Endothelial cell of umbilical vein (primary cell): ENCODE data around the gene MAML2. TPM values are rescaled to one million over a fixed set of nuclear protein-coding genes. Genes with fewer than 3 reads are reported as not detected.

ENCODE experiments used
- BruUV-seq: library from RNA; stranded (reverse); fragments of 400-500 nt; replicated peaks from 2 replicates; lab custom pipeline; 2021; lab: Mats Ljungman, UMichigan
- CTCF ChIA-PET: fragments of 300-600, 350-600 bp; sonication (Branson Sonifier 250); formaldehyde crosslinking; loops from one replicate; lab custom pipeline; 2021; ENCODE audit warnings: antibody characterized with exemption, inconsistent platforms; lab: Charles Lee
- POLR2A ChIA-PET: fragments of 300-600, 350-600 bp; sonication (Branson Sonifier 250); formaldehyde crosslinking; loops from one replicate; lab custom pipeline; 2021; ENCODE audit warnings: antibody characterized with exemption, inconsistent platforms; lab: Charles Lee
- DNase-seq: peaks from one replicate; pipeline ENCODE4 v3.0.0-alpha.2; 2011; ENCODE audit warnings: low read depth, low spot score
- FAIRE-seq: peaks from 2 replicates; lab custom pipeline; 2011; peaks lifted over from hg19 to GRCh38; lab: Jason Lieb, UNC
- H2AFZ ChIP-seq: 2 replicates; pipeline ENCODE4 v1.6.0; 2012; ENCODE audit warnings: low read depth, low read length, control low read depth, inconsistent platforms
- H3K27ac ChIP-seq: 2 replicates; pipeline ENCODE4 v1.5.1; 2011; ENCODE audit warnings: low read depth, mild to moderate bottlenecking, control low read depth, low read length, moderate library complexity; ENCODE audit not compliant: insufficient read depth
- H3K27me3 ChIP-seq, 2 experiments: 2 replicates each; pipeline versions ENCODE4 v1.6.0 to v1.6.1; 2011; ENCODE audit warnings: low read length in 2 of 2, mixed read lengths in 1 of 2; ENCODE audit not compliant: control insufficient read depth in 2 of 2, insufficient read depth in 2 of 2
- H3K36me3 ChIP-seq, 2 experiments: 2 replicates in 1 of 2; 3 replicates in 1 of 2; pipeline ENCODE4 v1.5.1; 2011; ENCODE audit warnings: low read length in 2 of 2, mild to moderate bottlenecking in 1 of 2, moderate library complexity in 1 of 2; ENCODE audit not compliant: control insufficient read depth in 2 of 2, insufficient read depth in 2 of 2; ENCODE audit errors: extremely low read depth in 1 of 2
- H3K4me1 ChIP-seq: 3 replicates; pipeline ENCODE4 v1.5.1; 2011; ENCODE audit warnings: mild to moderate bottlenecking, low read length; ENCODE audit not compliant: control insufficient read depth, insufficient read depth; ENCODE audit errors: extremely low read depth
- H3K4me2 ChIP-seq: 2 replicates; pipeline ENCODE4 v1.6.1; 2011; ENCODE audit warnings: low read length, control low read depth, mixed read lengths; ENCODE audit not compliant: insufficient read depth
- H3K4me3 ChIP-seq, 3 experiments: fragments of 200-600 bp in 1 of 3; sonication (generic), shearing (Covaris generic) in 1 of 3; replicated peaks in 1 of 3; 2 replicates each; pipeline ENCODE4 v1.5.1; 2011 to 2016; ENCODE audit warnings: control low read depth in 3 of 3, low read length in 3 of 3, mild to moderate bottlenecking in 2 of 3, inconsistent platforms in 1 of 3, low read depth in 1 of 3, moderate library complexity in 1 of 3; ENCODE audit not compliant: insufficient read depth in 1 of 3
- H3K79me2 ChIP-seq: 2 replicates; pipeline ENCODE4 v1.6.0; 2012; ENCODE audit warnings: low read length, inconsistent platforms; ENCODE audit not compliant: control insufficient read depth, insufficient read depth
- H3K9ac ChIP-seq: replicated peaks from 2 replicates; pipeline ENCODE3; 2011; ENCODE audit warnings: low read length, control low read depth; ENCODE audit not compliant: insufficient read depth; ENCODE audit errors: extremely low read depth
- H3K9me1 ChIP-seq: replicated peaks from 3 replicates; pipeline ENCODE4 v1.6.0; 2011; ENCODE audit warnings: mild to moderate bottlenecking, low read length; ENCODE audit not compliant: control insufficient read depth, insufficient read depth; ENCODE audit errors: extremely low read depth
- H3K9me3 ChIP-seq: replicated peaks from 2 replicates; pipeline ENCODE4 v1.5.1; 2012; ENCODE audit warnings: low read length, inconsistent platforms; ENCODE audit not compliant: control insufficient read depth, insufficient read depth
- H4K20me1 ChIP-seq: replicated peaks from 2 replicates; pipeline ENCODE3; 2011; ENCODE audit warnings: mild to moderate bottlenecking, low read length; ENCODE audit not compliant: control insufficient read depth, insufficient read depth; ENCODE audit errors: extremely low read depth
- EZH2 ChIP-seq: IDR thresholded peaks from 2 replicates; pipeline ENCODE4 v1.6.1; 2012; ENCODE audit warnings: borderline replicate concordance, low read depth, mild to moderate bottlenecking, moderate library complexity, low read length, inconsistent platforms; ENCODE audit not compliant: severe bottlenecking
- FOS ChIP-seq: IDR thresholded peaks from 2 replicates; pipeline ENCODE4 v1.6.1; 2011; ENCODE audit warnings: mild to moderate bottlenecking, low read length, moderate library complexity, borderline replicate concordance; ENCODE audit not compliant: insufficient read depth
- GATA2 ChIP-seq: IDR thresholded peaks from 2 replicates; pipeline ENCODE4 v1.7.0; 2011; ENCODE audit warnings: low read depth, mild to moderate bottlenecking, moderate library complexity, mixed read lengths, low read length; ENCODE audit not compliant: insufficient read length, insufficient read depth
- JUN ChIP-seq: IDR thresholded peaks from 2 replicates; pipeline ENCODE4 v1.6.1; 2011; ENCODE audit warnings: borderline replicate concordance, low read depth; ENCODE audit not compliant: insufficient read length, insufficient read depth
- MYC ChIP-seq: IDR thresholded peaks from one replicate; pipeline ENCODE4 v1.6.1; 2011; ENCODE audit warnings: mild to moderate bottlenecking, low read depth, low read length
- POLR2A ChIP-seq: IDR thresholded peaks from 2 replicates; pipeline ENCODE4 v1.6.1; 2012; ENCODE audit warnings: low read depth, mild to moderate bottlenecking, control low read depth, low read length
- POLR2AphosphoS5 ChIP-seq: IDR thresholded peaks from 2 replicates; pipeline ENCODE4 v1.6.1; 2012; ENCODE audit warnings: low read depth, mild to moderate bottlenecking, control low read depth, low read length, moderate library complexity; ENCODE audit not compliant: insufficient read depth
- dilution Hi-C: fragments of 300-500 bp; cut with MboI; formaldehyde crosslinking; loops from one replicate; pipeline ENCODE4 v1.15.0; 2019; ENCODE audit warnings: low sequenced_read_pairs; ENCODE audit not compliant: extremely low pct_ligation_motif_present
- intact Hi-C: fragments of 100-400 bp; cut with micrococcal nuclease; formaldehyde crosslinking; loops from one replicate; pipeline ENCODE4 v1.10.0; 2022
- polyA plus RNA-seq, 4 experiments: library from polyadenylated mRNA; depleted of rRNA in 3 of 4; stranded (reverse) in 3 of 4; unstranded in 1 of 4; fragments of >200 nt; gene quantifications; 2 replicates each; pipeline versions ENCODE4 v1.2.1 to v1.2.3, GENCODE V29; 2011 to 2012; ENCODE audit warnings: missing spikeins in 1 of 4
- total RNA-seq: library from RNA; stranded (reverse); gene quantifications from 2 replicates; pipeline ENCODE4 v1.2.3, GENCODE V29; 2021
- TF ChIP-seq, protein P1 (sequence below): IDR thresholded peaks from 2 replicates; pipeline ENCODE4 v1.6.1; 2011; ENCODE audit not compliant: insufficient read depth, insufficient read length
- TF ChIP-seq, protein P2 (sequence below), 2 donors: IDR thresholded peaks; 1 replicate in 1 of 2; 2 replicates in 1 of 2; pipeline ENCODE4 v1.5.1; 2011; ENCODE audit warnings: low read length in 2 of 2, mild to moderate bottlenecking in 2 of 2, moderate library complexity in 2 of 2, control low read depth in 1 of 2, inconsistent platforms in 1 of 2, low read depth in 1 of 2; ENCODE audit not compliant: insufficient read depth in 1 of 2; ENCODE audit errors: extremely low read depth in 1 of 2

MAML2 gene
- total and polyA plus RNA-seq, 2 donors (not counting 3 experiments of a cell fraction or from before 2014, with no cell fraction given): 12.4 to 16.8 TPM

DNA sequence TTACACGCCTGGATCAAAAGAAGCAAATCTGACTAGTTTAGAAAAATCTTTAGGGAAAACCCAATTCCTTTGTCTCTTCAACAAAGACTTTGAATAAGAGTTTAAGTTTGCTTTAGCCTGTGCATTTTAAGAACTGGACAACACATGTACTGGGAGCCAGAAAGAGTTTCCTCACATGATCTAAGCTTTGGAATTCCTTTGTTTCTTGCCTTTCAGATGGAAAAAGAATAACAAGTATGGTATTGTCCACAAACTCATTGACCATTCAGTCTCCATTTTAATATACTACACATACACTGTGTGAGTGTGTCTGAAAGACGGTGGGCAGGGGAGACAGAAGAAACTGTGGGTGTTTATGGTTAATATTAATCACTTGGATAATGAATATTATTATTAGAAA is 205.6 kb downstream of the MAML2 start:
- Histone ChIP-seq H3K4me1 (peaks cover 13% of the 10 kb centered on the region), H3K4me2 (no peak overlapping the region), H3K4me3 (no peak overlapping the region), H3K36me3 (no peaks in the 10 kb centered on the region), H3K9ac (no peak overlapping the region), H3K9me3 (no peaks in the 10 kb centered on the region), H2AFZ (peak overlapping the region; percentile 19), H3K27me3 (no peaks in the 10 kb centered on the region), H4K20me1 (no peaks in the 10 kb centered on the region), H3K9me1 (no peaks in the 10 kb centered on the region), H3K79me2 (no peaks in the 10 kb centered on the region), H3K27ac (no peak overlapping the region)
- no peak for FAIRE-seq
- no TSS peak for BruUV-seq
- dilution Hi-C loops: no loop called here
- peak; percentile 55 for DNase-seq
- CTCF ChIA-PET: interaction anchor here (0.5 to 1.2 kb wide), 4 partner anchors 10 to 206 kb away, joined by 3 read pairs; partner anchors contain the start of gene MAML2
- TF ChIP-seq JUN (no peak), POLR2A (no peak), FOS (no peak), POLR2AphosphoS5 (no peak), GATA2 (no peak), EZH2 (no peak), MYC (no peak)
- TF ChIP-seq, protein P1, sequence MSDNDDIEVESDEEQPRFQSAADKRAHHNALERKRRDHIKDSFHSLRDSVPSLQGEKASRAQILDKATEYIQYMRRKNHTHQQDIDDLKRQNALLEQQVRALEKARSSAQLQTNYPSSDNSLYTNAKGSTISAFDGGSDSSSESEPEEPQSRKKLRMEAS: no peak
- TF ChIP-seq, protein P2, sequence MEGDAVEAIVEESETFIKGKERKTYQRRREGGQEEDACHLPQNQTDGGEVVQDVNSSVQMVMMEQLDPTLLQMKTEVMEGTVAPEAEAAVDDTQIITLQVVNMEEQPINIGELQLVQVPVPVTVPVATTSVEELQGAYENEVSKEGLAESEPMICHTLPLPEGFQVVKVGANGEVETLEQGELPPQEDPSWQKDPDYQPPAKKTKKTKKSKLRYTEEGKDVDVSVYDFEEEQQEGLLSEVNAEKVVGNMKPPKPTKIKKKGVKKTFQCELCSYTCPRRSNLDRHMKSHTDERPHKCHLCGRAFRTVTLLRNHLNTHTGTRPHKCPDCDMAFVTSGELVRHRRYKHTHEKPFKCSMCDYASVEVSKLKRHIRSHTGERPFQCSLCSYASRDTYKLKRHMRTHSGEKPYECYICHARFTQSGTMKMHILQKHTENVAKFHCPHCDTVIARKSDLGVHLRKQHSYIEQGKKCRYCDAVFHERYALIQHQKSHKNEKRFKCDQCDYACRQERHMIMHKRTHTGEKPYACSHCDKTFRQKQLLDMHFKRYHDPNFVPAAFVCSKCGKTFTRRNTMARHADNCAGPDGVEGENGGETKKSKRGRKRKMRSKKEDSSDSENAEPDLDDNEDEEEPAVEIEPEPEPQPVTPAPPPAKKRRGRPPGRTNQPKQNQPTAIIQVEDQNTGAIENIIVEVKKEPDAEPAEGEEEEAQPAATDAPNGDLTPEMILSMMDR (IDR thresholded peaks at IDR 0.05; ENCODE audit: extremely low read depth in 1 of 2, insufficient read depth in 1 of 2, low read depth in 1 of 2, low read length in 2 of 2): no peak
- POLR2A ChIA-PET: no interaction called here
- intact Hi-C loops: no loop called here
